Measurements from ENCODE around the gene NPM3. TPM values are rescaled to one million over a fixed set of nuclear protein-coding genes. Genes with fewer than 3 reads are reported as not detected.

Gene NPM3
- total RNA-seq, 1 donor from 2014 or later = 18.0 TPM

DNA sequence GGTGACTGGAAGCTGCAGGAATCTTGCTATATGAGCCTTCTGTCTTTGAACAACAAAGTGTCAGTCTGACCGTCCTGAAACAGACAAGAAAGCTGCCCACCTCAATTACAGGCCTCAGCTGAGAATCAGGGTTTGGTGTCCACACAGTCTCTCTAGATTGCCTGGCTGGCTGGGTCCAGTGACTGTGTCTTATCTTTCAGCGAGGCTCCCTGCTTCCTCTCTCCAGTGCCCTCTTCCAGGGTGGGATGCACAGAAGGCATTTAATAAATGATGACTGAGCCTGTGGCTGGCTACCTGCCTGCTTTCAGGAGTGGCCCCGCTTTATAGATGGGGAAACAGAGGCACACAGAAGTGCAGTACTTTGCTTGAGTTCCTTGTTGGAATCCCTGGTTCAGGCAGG is 34.8 kb downstream of the NPM3 start:
- ATAC-seq = no peak
- Histone ChIP-seq H3K36me3 (no peaks in the 10 kb centered on the region), H3K27ac (no peak overlapping the region), H3K4me3 (no peak overlapping the region), H3K9me3 (no peaks in the 10 kb centered on the region), H3K4me1 (peaks cover 4% of the 10 kb centered on the region), H3K27me3 (no peaks in the 10 kb centered on the region)
- TF ChIP-seq, protein P1, sequence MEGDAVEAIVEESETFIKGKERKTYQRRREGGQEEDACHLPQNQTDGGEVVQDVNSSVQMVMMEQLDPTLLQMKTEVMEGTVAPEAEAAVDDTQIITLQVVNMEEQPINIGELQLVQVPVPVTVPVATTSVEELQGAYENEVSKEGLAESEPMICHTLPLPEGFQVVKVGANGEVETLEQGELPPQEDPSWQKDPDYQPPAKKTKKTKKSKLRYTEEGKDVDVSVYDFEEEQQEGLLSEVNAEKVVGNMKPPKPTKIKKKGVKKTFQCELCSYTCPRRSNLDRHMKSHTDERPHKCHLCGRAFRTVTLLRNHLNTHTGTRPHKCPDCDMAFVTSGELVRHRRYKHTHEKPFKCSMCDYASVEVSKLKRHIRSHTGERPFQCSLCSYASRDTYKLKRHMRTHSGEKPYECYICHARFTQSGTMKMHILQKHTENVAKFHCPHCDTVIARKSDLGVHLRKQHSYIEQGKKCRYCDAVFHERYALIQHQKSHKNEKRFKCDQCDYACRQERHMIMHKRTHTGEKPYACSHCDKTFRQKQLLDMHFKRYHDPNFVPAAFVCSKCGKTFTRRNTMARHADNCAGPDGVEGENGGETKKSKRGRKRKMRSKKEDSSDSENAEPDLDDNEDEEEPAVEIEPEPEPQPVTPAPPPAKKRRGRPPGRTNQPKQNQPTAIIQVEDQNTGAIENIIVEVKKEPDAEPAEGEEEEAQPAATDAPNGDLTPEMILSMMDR (IDR thresholded peaks at IDR 0.05) = no peak
- no peak for DNase-seq
- intact Hi-C loops (cut with DNase I) = no loop called here

DNA sequence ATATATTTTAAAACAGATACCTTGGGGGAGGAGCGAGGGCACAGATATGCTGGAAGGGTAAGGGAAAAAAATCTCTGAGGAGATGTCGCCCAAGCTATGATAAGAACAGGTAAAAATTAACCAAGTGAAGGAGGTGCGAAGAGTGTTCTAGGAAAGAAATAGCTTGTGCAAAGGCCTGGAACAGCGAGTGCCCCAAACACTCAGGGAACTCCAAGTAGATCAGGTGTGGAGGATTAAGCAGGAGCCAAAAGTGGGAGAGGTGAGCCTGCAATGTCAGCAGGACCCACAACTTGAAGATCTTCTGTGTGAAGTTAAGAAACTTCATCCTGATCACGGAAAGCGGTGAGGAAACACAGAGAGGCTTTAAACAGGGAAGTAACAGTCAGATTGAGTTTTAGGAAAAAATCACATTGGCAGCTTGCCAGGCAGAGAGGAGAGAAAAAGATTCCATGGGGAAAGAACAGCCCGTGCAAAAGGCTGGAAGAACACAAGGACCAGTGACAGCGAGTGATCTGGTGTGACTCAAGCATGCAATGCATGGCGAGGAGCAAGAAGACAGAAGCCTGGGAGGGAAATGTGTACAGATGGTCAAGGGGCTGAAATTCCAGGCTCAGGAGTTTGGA is 38.1 kb downstream of the NPM3 start:
- no peak for DNase-seq
- TF ChIP-seq, protein P1 (IDR thresholded peaks at IDR 0.05) = no peak
- intact Hi-C loops (cut with DNase I) = no loop called here
- Histone ChIP-seq H3K4me1 (peaks cover 4% of the 10 kb centered on the region), H3K27ac (no peak overlapping the region), H3K9me3 (no peaks in the 10 kb centered on the region), H3K4me3 (no peak overlapping the region), H3K27me3 (peaks cover 12% of the 10 kb centered on the region), H3K36me3 (no peaks in the 10 kb centered on the region)
- peak; percentile 86 for ATAC-seq

DNA sequence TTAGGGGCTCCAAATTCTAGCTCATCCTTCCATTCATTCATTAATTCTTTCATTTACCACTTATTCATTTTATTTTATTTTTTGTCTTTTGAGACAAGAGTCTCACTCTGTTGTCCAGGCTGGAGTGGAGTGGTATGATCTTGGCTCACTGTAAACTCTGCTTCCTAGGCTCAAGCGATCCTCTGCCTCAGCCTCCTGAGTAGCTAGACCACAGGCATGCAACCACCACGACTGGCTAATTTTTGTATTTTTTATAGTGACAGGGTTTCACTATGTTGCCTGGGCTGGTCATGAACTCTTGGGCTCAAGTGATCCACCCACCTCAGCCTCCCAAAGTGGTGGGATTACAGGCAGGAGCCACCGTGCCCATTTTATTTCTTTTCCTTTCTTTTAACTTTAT is 39.0 kb downstream of the NPM3 start:
- no peaks in the 10 kb centered on the region for H3K9me3 ChIP-seq
- no peak overlapping the region for H3K4me3 ChIP-seq
- DNase-seq (no peak), ATAC-seq (no peak)
- peaks cover 4% of the 10 kb centered on the region for H3K4me1 ChIP-seq
- no peaks in the 10 kb centered on the region for H3K36me3 ChIP-seq
- H3K27ac ChIP-seq = no peak overlapping the region
- intact Hi-C loops (cut with DNase I) = no loop called here
- TF ChIP-seq, protein P1 (IDR thresholded peaks at IDR 0.05) = no peak
- peaks cover 20% of the 10 kb centered on the region for H3K27me3 ChIP-seq

DNA sequence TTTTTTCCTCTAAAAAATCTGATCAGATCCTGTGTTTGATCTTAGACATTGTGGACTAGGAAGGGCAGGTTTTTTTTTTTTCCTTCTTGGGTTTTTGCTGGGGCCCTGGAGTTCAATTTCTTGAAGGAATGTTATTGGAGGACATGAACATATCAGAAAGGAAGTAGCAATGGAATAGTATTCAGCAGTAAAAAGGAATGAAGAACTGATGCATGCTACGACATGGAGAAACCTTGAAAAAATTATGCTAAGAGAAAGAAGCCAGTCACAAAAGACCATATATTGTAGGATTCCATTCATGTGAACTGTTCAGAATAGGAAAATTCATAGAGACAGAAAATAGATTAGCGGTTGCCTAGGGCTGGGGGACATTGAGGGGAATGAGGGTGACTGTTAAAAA is 41.3 kb downstream of the NPM3 start:
- H3K27ac ChIP-seq = no peak overlapping the region
- peaks cover 31% of the 10 kb centered on the region for H3K27me3 ChIP-seq
- no peaks in the 10 kb centered on the region for H3K9me3 ChIP-seq
- DNase-seq (no peak), ATAC-seq (no peak)
- no peaks in the 10 kb centered on the region for H3K36me3 ChIP-seq
- no peak overlapping the region for H3K4me3 ChIP-seq
- H3K4me1 ChIP-seq = peaks cover 4% of the 10 kb centered on the region
- intact Hi-C loops (cut with DNase I) = no loop called here
- TF ChIP-seq, protein P1 (IDR thresholded peaks at IDR 0.05) = no peak

DNA sequence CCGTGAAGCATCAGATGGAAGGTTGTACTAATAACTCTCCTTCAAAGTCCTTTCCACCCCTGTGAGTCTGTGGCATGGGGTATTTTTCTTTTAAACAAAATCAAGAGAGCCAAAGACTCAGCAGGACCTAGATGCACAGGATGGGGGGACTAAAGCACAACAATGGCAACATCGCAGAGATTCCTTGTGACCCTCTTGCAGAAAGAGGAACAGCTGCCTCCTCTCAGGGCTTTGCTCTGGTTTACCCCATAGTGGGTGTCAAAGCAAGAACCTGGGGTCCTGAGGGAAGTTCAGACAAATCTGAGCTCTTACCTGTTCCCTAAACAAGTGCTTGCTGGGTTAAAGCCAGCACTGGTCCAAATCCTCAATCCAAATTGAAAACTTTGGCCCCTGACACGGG is 46.6 kb downstream of the NPM3 start:
- TF ChIP-seq, protein P1 (IDR thresholded peaks at IDR 0.05) = no peak
- Histone ChIP-seq H3K4me3 (no peak overlapping the region), H3K9me3 (no peaks in the 10 kb centered on the region), H3K36me3 (no peaks in the 10 kb centered on the region), H3K27me3 (peaks cover 25% of the 10 kb centered on the region), H3K4me1 (no peaks in the 10 kb centered on the region), H3K27ac (no peak overlapping the region)
- intact Hi-C loops (cut with DNase I) = no loop called here
- ATAC-seq = no peak
- DNase-seq = no peak

DNA sequence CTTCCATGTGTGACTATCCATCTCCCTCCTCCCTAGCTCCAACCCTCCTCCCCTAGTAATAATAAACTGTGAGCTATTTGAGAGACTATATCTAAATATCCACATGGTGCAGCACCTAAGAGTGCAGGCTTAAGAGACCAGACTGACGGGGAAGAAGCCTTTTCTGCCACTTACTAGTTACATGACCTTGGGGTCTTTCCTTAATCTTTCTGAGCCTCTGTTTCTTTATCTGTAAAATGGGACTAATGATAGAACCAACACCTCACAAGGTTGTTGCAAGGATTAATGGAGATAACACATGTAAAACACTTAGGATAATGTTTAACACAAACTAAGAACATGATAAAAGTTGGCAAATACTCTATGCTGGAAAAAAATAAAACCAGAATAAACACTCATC is 51.1 kb downstream of the NPM3 start:
- no peak for ATAC-seq

More for the DNA sequence above, 51.1 kb downstream of the NPM3 start:
- Histone ChIP-seq H3K27ac (no peak overlapping the region), H3K4me3 (no peak overlapping the region), H3K27me3 (peaks cover 2% of the 10 kb centered on the region), H3K36me3 (no peaks in the 10 kb centered on the region), H3K9me3 (no peaks in the 10 kb centered on the region), H3K4me1 (no peaks in the 10 kb centered on the region)
- DNase-seq = no peak
- intact Hi-C loops (cut with DNase I) = no loop called here
- TF ChIP-seq, protein P1 (IDR thresholded peaks at IDR 0.05) = no peak
